Stomach (tissue), 9 donors: ENCODE measurements around the gene PIM3. TPM values are rescaled to one million over a fixed set of nuclear protein-coding genes. Genes with fewer than 3 reads are reported as not detected.
A peak's percentile ranks its signal among the peaks of the same experiment; 100 is the strongest.

Experiments
- DNase-seq, 2 donors: peaks; one replicate each; pipeline versions ENCODE4 v3.0.0 to v3.0.0-alpha.2; 2013 to 2019
- H3K27ac ChIP-seq, 5 donors: fragments of 200-600 bp in 4 of 5; sonication (generic) in 4 of 5; one replicate each; pipeline ENCODE4 v1.5.1; 2013 to 2019; ENCODE audit warnings: mild to moderate bottlenecking in 1 of 5, moderate library complexity in 1 of 5
- H3K27me3 ChIP-seq, 3 donors: fragments of 200-600 bp; sonication (generic); one replicate each; pipeline ENCODE4 v1.5.1; 2017 to 2019; ENCODE audit warnings: mixed run types in 1 of 3
- H3K36me3 ChIP-seq, 4 donors: fragments of 200-600 bp; sonication (generic); 1 replicate in 3 of 4; 2 replicates in 1 of 4; pipeline ENCODE4 v1.5.1; 2016 to 2019
- H3K4me1 ChIP-seq, 4 donors: fragments of 200-600 bp; sonication (generic); one replicate each; pipeline ENCODE4 v1.5.1; 2016 to 2019
- H3K4me3 ChIP-seq, 4 donors: fragments of 200-600 bp; sonication (generic) in 3 of 4; one replicate each; pipeline ENCODE4 v1.5.1; 2016 to 2019; ENCODE audit warnings: mild to moderate bottlenecking in 1 of 4
- H3K9me3 ChIP-seq, 4 donors: fragments of 200-600 bp; sonication (generic); one replicate each; pipeline ENCODE4 v1.5.1; 2016 to 2019
- CTCF ChIP-seq, 7 experiments: fragments of 450-650 bp in 4 of 7; fragments of 200-600 bp in 3 of 7; sonication (generic) in 3 of 7; IDR thresholded peaks; one replicate each; pipeline ENCODE4 v1.5.1; 2016 to 2019; ENCODE audit warnings: antibody characterized with exemption in 7 of 7, control low read depth in 2 of 7, mild to moderate bottlenecking in 1 of 7
- EP300 ChIP-seq: sonication (generic); formaldehyde crosslinking; IDR thresholded peaks from one replicate; pipeline ENCODE4 v1.6.1; 2017; ENCODE audit warnings: antibody characterized with exemption
- POLR2A ChIP-seq, 4 donors: fragments of 450-650 bp; IDR thresholded peaks; one replicate each; pipeline ENCODE4 v1.6.1; 2016; ENCODE audit warnings: antibody characterized with exemption in 4 of 4, control low read depth in 2 of 4, mild to moderate bottlenecking in 1 of 4, moderate library complexity in 1 of 4
- POLR2AphosphoS5 ChIP-seq, 3 donors: sonication (generic); formaldehyde crosslinking; IDR thresholded peaks; one replicate each; pipeline ENCODE4 v1.6.1; 2016; ENCODE audit warnings: antibody characterized with exemption in 3 of 3
- WGBS, 5 donors: extraction: QIAGEN DNeasy Blood & Tissue Kit in 3 of 5; methylation state at CpG; one replicate each; pipeline versions ENCODE4 v1.1.5 to v1.1.7; 2013 to 2018; 5-methylcytosine and 5-hydroxymethylcytosine counted together
- intact Hi-C: fragments of 100-400 bp; cut with DNase I; formaldehyde crosslinking; loops from one replicate; pipeline ENCODE4 v1.15.1; 2023; ENCODE audit warnings: low total_unique reads
- polyA plus RNA-seq, 3 donors: library from polyadenylated mRNA; stranded (reverse); fragments of 200-250 nt; gene quantifications; one replicate each; pipeline ENCODE4 v1.2.3, GENCODE V29; 2013
- small RNA-seq, 4 donors: library from RNA; depleted of rRNA; stranded (forward); fragments of <200 nt; gene quantifications; one replicate each; pipeline ENCODE3, GENCODE V24; 2016
- total RNA-seq, 5 donors: library from RNA; depleted of rRNA; stranded (reverse); fragments of >200 nt; gene quantifications; one replicate each; pipeline versions ENCODE4 v1.1.0 to v1.2.3, GENCODE V29; 2014 to 2016
- donor health status: healthy with polysubstance abuse.
- donor health status: Bipolar disorder and iron deficiency.
- donor health status: healthy.

Gene PIM3
- total and polyA plus RNA-seq, 8 donors, result 51.9 to 802 (median 84.6) TPM

DNA sequence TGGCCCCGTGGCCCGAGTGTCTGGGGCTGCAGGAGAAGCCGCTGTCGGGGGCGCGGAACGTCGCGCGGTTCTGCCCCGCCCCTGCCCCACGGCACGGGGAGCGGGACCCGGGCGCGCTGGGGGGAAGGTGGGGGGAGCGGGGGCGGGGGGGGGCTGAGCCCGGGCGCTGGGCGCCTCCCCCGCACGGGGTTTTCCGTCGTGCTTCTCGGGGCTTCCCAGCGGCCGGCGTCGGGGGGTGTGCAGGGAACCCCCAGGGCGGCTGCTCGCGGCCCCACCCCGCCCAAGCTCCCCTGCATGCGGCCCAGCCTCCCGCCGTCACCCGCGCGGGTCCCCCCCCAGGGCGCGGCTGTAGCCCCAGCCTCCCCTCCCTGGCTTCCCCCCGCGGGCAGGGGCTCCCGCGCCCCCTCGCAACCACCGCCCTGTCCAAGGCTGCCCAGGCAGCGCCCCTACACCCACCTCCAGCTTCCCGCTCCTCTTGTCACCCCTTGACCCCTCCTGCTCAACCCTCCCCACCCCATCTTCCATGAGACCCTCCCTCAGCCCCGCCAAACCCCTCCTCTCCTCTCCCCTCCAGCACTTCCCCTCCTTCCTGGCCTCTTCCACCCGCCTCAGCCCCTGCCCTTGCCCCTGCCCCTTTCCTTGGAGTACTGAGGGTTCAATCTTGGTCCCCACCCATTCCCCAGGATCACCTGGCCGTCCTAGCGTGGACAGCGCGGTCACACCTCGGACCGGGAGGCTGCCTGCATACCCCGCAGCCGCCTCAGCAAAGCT, 50.3 kb downstream of the PIM3 start:
- H3K4me1 ChIP-seq, result peaks cover 29 to 68% (median 62%) of the 10 kb centered on the region in 4 donors
- intact Hi-C loops, result no loop called here
- 6 to 21% (median 8%) methylated on average over 17 to 60 of the region's 61 CpGs for WGBS, 5 donors
- peaks cover 23 to 70% (median 52%) of the 10 kb centered on the region in 3 donors for H3K27me3 ChIP-seq
- no peaks in the 10 kb centered on the region for H3K9me3 ChIP-seq
- H3K27ac ChIP-seq, result no peak overlapping the region
- DNase-seq, result peak in 1 of 2 donors; percentile 63
- no peaks in the 10 kb centered on the region for H3K36me3 ChIP-seq
- H3K4me3 ChIP-seq, result peak overlapping the region in 2 of 4 donors; percentile 20 to 35
- no peak for TF ChIP-seq CTCF (IDR thresholded peaks at IDR 0.05)
- no peak for TF ChIP-seq EP300
- TF ChIP-seq POLR2A (IDR thresholded peaks at IDR 0.05), result no peak
- TF ChIP-seq POLR2AphosphoS5 (IDR thresholded peaks at IDR 0.05), result no peak

GRCh38 chr22:50011447-50012210, 51.1 kb downstream of the PIM3 start:
- peak in 1 of 2 donors; percentile 36 for DNase-seq
- peaks cover 23 to 78% (median 58%) of the 10 kb centered on the region in 3 donors for H3K27me3 ChIP-seq
- peaks cover 27 to 67% (median 59%) of the 10 kb centered on the region in 4 donors for H3K4me1 ChIP-seq
- TF ChIP-seq POLR2AphosphoS5 (IDR thresholded peaks at IDR 0.05) (no peak), CTCF (IDR thresholded peaks at IDR 0.05) (no peak), POLR2A (IDR thresholded peaks at IDR 0.05) (no peak), EP300 (no peak)
- no peaks in the 10 kb centered on the region for H3K9me3 ChIP-seq
- no peaks in the 10 kb centered on the region for H3K36me3 ChIP-seq
- no peak overlapping the region for H3K27ac ChIP-seq
- intact Hi-C loops, result no loop called here
- 29 to 62% (median 58%) methylated on average over 9 to 18 of the region's 18 CpGs for WGBS, 5 donors
- peak overlapping the region in 1 of 4 donors; percentile 35 for H3K4me3 ChIP-seq

GRCh38 chr22:50012211-50013181, 51.9 kb downstream of the PIM3 start, which contains the start of gene IL17REL:
Gene IL17REL, minus strand, starts transcription at chr22:50012765. Its CDS starts 119 bp downstream, at chr22:50012646.
- Histone ChIP-seq H3K4me1 (peaks cover 22 to 64% (median 54%) of the 10 kb centered on the region in 4 donors), H3K9me3 (no peaks in the 10 kb centered on the region), H3K36me3 (no peaks in the 10 kb centered on the region), H3K27ac (no peak within 1 kb of the TSS), H3K4me3 (peak within 1 kb of the TSS in 1 of 4 donors; percentile 2), H3K27me3 (peaks cover 23 to 86% (median 67%) of the 10 kb centered on the region in 3 donors)
- 49 to 60% (median 53%) methylated on average over 15 to 29 of the region's 29 CpGs for WGBS, 5 donors
- TF ChIP-seq CTCF (IDR thresholded peaks at IDR 0.05) (peak in 1 of 7 experiments; percentile 16), EP300 (no peak)
- intact Hi-C loops, result no loop called here
- DNase-seq, result peak; percentile 55 to 67

Small RNA genes lying within 50 kb of the gene (small RNA-seq; reads per million reads assigned to genes)
- 0.15 to 0.49 (median 0.37) reads per million in 4 donors for gene MIR6821

Other genes starting within 250 kb of the PIM3 start
- gene BRD1, start 132.9 kb upstream of the PIM3 start, total RNA-seq, result 10 to 100 TPM; 29.2 to 92.4 (median 49.4) TPM
- gene BRD1, start 132.9 kb upstream of the PIM3 start, polyA plus RNA-seq, result 10 to 100 TPM; 10.0 to 17.7 (median 16.0) TPM
- gene ZBED4, start 106.9 kb upstream of the PIM3 start, total RNA-seq, result 10 to 100 TPM; 11.9 to 31.7 (median 21.6) TPM
- gene ZBED4, start 106.9 kb upstream of the PIM3 start, polyA plus RNA-seq, result 1 to 10 TPM; 2.2 to 3.2 (median 3.2) TPM
- gene ALG12, start 42.3 kb upstream of the PIM3 start, total RNA-seq, result 10 to 100 TPM in 2 of 5 donors, 1 to 10 TPM in 3; 2.3 to 30.7 (median 9.4) TPM
- 1 to 10 TPM; 3.8 to 9.2 (median 8.8) TPM for gene ALG12, start 42.3 kb upstream of the PIM3 start, polyA plus RNA-seq
- 10 to 100 TPM; 35.4 to 83.0 (median 81.1) TPM for gene CRELD2, start 42.1 kb upstream of the PIM3 start, total RNA-seq
- gene CRELD2, start 42.1 kb upstream of the PIM3 start, polyA plus RNA-seq, result 10 to 100 TPM; 19.4 to 30.4 (median 29.0) TPM
- 1 to 10 TPM in 1 of 5 donors, under 1 TPM in 2, not detected in 2; 0.87 to 1.2 (median 0.92) TPM for gene IL17REL, start 52.0 kb downstream of the PIM3 start, total RNA-seq
- under 1 TPM in 1 of 3 donors, not detected in 2; 0.03 TPM for gene IL17REL, start 52.0 kb downstream of the PIM3 start, polyA plus RNA-seq
- gene TTLL8, start 97.5 kb downstream of the PIM3 start, total RNA-seq, result not detected
- not detected for gene TTLL8, start 97.5 kb downstream of the PIM3 start, polyA plus RNA-seq
- not detected for gene MLC1, start 124.7 kb downstream of the PIM3 start, total RNA-seq
- not detected for gene MLC1, start 124.7 kb downstream of the PIM3 start, polyA plus RNA-seq
- gene MOV10L1, start 129.2 kb downstream of the PIM3 start, total RNA-seq, result 1 to 10 TPM in 2 of 5 donors, not detected in 3; 2.0 to 2.8 TPM
- gene MOV10L1, start 129.2 kb downstream of the PIM3 start, polyA plus RNA-seq, result under 1 TPM; 0.12 to 0.46 (median 0.40) TPM
- 1 to 10 TPM in 2 of 5 donors, under 1 TPM in 1, not detected in 2; 0.29 to 1.8 (median 1.6) TPM for gene PANX2, start 210.0 kb downstream of the PIM3 start, total RNA-seq
- 1 to 10 TPM in 1 of 3 donors, under 1 TPM in 1, not detected in 1; 0.25 to 1.1 TPM for gene PANX2, start 210.0 kb downstream of the PIM3 start, polyA plus RNA-seq
- gene TRABD, start 225.1 kb downstream of the PIM3 start, total RNA-seq, result 100 to 1,000 TPM in 2 of 5 donors, 10 to 100 TPM in 3; 13.2 to 245 (median 56.7) TPM
- 10 to 100 TPM; 41.4 to 46.4 (median 45.5) TPM for gene TRABD, start 225.1 kb downstream of the PIM3 start, polyA plus RNA-seq
- gene SELENOO, start 240.2 kb downstream of the PIM3 start, total RNA-seq, result 100 to 1,000 TPM in 1 of 5 donors, 10 to 100 TPM in 4; 10.1 to 185 (median 57.2) TPM
- gene SELENOO, start 240.2 kb downstream of the PIM3 start, polyA plus RNA-seq, result 10 to 100 TPM; 30.9 to 37.5 (median 33.1) TPM